ENCODE data around the gene USB1. TPM values are rescaled to one million over a fixed set of nuclear protein-coding genes. Genes with fewer than 3 reads are reported as not detected.

USB1 gene
- total RNA-seq, 1 experiment from 2014 or later: 66.0 TPM

DNA sequence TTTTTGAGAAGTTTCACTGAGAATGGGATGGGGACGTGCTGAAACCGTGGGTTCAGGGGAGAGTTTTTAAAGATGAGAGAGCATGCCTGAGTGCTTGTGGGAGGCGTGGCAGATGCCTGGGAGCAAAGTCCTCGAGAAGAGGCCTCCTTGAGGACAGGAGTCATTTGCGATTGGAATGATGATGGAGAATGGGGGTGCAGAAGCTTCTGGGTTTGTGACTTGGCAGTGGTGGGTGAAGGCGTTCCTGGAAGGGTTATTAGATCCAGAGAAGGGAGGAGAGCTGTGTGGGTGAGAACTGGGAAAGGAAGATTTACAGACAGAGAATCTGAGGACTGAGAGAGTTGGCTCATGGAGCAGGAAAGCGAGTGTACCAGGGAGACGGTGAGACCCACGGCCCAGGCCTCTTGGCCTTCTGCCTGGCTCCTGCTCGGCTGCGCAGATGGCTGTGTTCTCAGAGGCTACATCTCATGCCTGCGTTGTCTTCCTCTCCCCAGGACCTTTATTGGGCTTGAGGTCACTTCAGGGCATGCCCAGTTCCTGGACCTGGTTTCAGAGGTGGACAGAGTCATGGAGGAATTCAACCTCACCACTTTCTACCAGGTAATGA lies 15.7 kb downstream of the USB1 start:
- Histone ChIP-seq H3K79me2 (ENCODE audit: low read depth) (no peaks in the 10 kb centered on the region), H3K4me2 (no peak overlapping the region), H3K27ac (no peak overlapping the region), H4K20me1 (ENCODE audit: insufficient read depth) (peaks cover 3% of the 10 kb centered on the region; the same call in 1 of the 2 replicates), H3K36me3 (ENCODE audit: low read depth) (no peaks in the 10 kb centered on the region), H2AFZ (no peak overlapping the region), H3K9me3 (ENCODE audit: insufficient read depth, low read depth) (no peaks in the 10 kb centered on the region), H3K4me3 (no peak overlapping the region), H3K4me1 (replicated peaks; ENCODE audit: insufficient read depth) (peaks cover 13% of the 10 kb centered on the region), H3F3A (ENCODE audit: insufficient read depth, low read depth) (peaks cover 15% of the 10 kb centered on the region), H3K9me2 (ENCODE audit: insufficient read depth) (no peaks in the 10 kb centered on the region), H3K27me3 (ENCODE audit: insufficient read depth, low read depth) (no peaks in the 10 kb centered on the region)
- intact Hi-C loops (cut with micrococcal nuclease; ENCODE audit: unreplicated experiment): no loop called here
- no peak for DNase-seq
- no TSS peak for BruUV-seq (replicated peaks)
- no peak for TF ChIP-seq EZH2 (IDR thresholded peaks at IDR 0.05; ENCODE audit: low read depth)
- TF ChIP-seq, protein P1, sequence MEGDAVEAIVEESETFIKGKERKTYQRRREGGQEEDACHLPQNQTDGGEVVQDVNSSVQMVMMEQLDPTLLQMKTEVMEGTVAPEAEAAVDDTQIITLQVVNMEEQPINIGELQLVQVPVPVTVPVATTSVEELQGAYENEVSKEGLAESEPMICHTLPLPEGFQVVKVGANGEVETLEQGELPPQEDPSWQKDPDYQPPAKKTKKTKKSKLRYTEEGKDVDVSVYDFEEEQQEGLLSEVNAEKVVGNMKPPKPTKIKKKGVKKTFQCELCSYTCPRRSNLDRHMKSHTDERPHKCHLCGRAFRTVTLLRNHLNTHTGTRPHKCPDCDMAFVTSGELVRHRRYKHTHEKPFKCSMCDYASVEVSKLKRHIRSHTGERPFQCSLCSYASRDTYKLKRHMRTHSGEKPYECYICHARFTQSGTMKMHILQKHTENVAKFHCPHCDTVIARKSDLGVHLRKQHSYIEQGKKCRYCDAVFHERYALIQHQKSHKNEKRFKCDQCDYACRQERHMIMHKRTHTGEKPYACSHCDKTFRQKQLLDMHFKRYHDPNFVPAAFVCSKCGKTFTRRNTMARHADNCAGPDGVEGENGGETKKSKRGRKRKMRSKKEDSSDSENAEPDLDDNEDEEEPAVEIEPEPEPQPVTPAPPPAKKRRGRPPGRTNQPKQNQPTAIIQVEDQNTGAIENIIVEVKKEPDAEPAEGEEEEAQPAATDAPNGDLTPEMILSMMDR (conservative IDR thresholded peaks at IDR 0.05): no peak
- CTCF ChIA-PET: no interaction called here
- POLR2A ChIA-PET (ENCODE audit: unreplicated experiment): no interaction called here

DNA sequence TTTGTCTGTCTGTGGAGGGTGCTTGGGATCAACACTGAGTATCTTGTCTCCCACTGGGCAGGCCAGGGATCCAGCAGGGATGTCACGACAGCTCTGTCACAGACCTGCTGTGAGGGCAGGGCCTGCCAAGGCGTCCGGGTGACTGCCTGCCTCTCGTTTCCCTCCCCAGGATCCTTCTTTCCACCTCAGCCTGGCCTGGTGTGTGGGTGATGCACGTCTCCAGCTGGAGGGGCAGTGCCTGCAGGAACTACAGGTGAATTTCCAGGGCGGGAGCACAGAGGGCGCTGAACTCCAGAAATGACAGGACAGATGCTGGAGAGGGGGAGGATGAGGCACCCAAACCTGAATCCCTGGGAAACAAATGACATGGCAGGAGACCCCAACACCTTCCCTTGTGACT lies 17.6 kb downstream of the USB1 start:
- no peak for TF ChIP-seq EZH2 (IDR thresholded peaks at IDR 0.05; ENCODE audit: low read depth)
- TF ChIP-seq, protein P1 (conservative IDR thresholded peaks at IDR 0.05): no peak
- Histone ChIP-seq H4K20me1 (ENCODE audit: insufficient read depth) (peaks cover 3% of the 10 kb centered on the region; the same call in 1 of the 2 replicates), H3K4me2 (no peak overlapping the region), H3F3A (ENCODE audit: insufficient read depth, low read depth) (peaks cover 31% of the 10 kb centered on the region), H3K79me2 (ENCODE audit: low read depth) (no peaks in the 10 kb centered on the region), H3K9me2 (ENCODE audit: insufficient read depth) (no peaks in the 10 kb centered on the region), H3K4me3 (no peak overlapping the region), H3K9me3 (ENCODE audit: insufficient read depth, low read depth) (no peaks in the 10 kb centered on the region), H3K4me1 (replicated peaks; ENCODE audit: insufficient read depth) (peaks cover 26% of the 10 kb centered on the region), H3K36me3 (ENCODE audit: low read depth) (no peaks in the 10 kb centered on the region), H3K27ac (no peak overlapping the region), H2AFZ (no peak overlapping the region), H3K27me3 (ENCODE audit: insufficient read depth, low read depth) (no peaks in the 10 kb centered on the region)
- intact Hi-C loops (cut with micrococcal nuclease; ENCODE audit: unreplicated experiment): no loop called here
- ChIA-PET CTCF (no interaction called here), POLR2A (ENCODE audit: unreplicated experiment) (no interaction called here)
- BruUV-seq (replicated peaks): no TSS peak
- DNase-seq: no peak

DNA sequence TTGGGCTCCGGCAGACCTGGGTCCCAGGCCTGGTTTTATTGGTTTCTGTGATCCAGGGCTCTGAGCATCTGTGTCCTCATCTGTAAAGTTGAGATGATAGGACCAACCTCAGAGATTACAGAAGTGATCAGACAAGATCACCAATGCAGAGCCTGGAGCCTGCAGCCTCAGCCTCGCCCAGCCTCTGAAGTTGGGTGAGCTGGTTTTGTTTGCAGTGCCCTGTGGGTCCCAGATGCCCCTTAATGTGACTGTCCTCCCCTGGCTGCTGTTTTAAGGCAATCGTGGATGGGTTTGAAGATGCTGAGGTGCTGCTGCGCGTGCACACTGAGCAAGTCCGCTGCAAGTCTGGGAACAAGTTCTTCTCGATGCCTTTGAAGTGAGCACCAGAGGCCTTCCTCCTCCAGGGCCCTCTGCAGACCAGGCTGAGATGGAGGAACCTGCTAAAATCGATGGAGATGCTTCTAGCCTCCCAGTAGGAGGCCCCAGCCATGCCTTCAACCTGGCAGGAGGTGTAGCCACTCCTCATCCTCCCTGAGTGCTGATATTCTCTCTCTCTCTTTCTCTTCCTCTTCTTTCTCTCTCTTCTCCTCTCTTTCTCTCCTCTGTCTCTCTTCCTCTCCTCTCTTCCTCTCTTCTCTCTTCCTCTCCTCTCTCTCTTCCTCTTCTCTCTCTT lies 18.8 kb downstream of the USB1 start:
- Histone ChIP-seq H3K27me3 (ENCODE audit: insufficient read depth, low read depth) (no peaks in the 10 kb centered on the region), H3K27ac (no peak overlapping the region), H3F3A (ENCODE audit: insufficient read depth, low read depth) (peaks cover 43% of the 10 kb centered on the region), H3K36me3 (ENCODE audit: low read depth) (no peaks in the 10 kb centered on the region), H3K9me3 (ENCODE audit: insufficient read depth, low read depth) (no peaks in the 10 kb centered on the region), H3K9me2 (ENCODE audit: insufficient read depth) (no peaks in the 10 kb centered on the region), H3K79me2 (ENCODE audit: low read depth) (no peaks in the 10 kb centered on the region), H3K4me2 (no peak overlapping the region), H3K4me1 (replicated peaks; ENCODE audit: insufficient read depth) (peaks cover 34% of the 10 kb centered on the region), H4K20me1 (ENCODE audit: insufficient read depth) (0 out of 2 replicates have a peak, but pooled peaks cover 3% of the 10 kb centered on the region), H2AFZ (no peak overlapping the region), H3K4me3 (no peak overlapping the region)
- ChIA-PET CTCF (interaction anchor here (0.6 kb wide), 1 partner anchor 266 kb away, joined by 5 read pairs; no protein-coding TSS in a partner anchor), POLR2A (ENCODE audit: unreplicated experiment) (no interaction called here)
- no TSS peak for BruUV-seq (replicated peaks)
- DNase-seq: no peak
- no peak for TF ChIP-seq EZH2 (IDR thresholded peaks at IDR 0.05; ENCODE audit: low read depth)
- TF ChIP-seq, protein P1 (conservative IDR thresholded peaks at IDR 0.05): no peak
- intact Hi-C loops (cut with micrococcal nuclease; ENCODE audit: unreplicated experiment): loop anchor here (2.0 to 10.0 kb wide), 5 partner anchors 175 to 737 kb away; partner anchors contain the start of genes CSNK2A2 and SETD6
